Measurements from ENCODE around the gene ANTKMT.
"Not testable (repeated sequence)": the region's sequence is repeated elsewhere in the genome, so short reads cannot be mapped to it uniquely, and the experiment has no call there.

The ANTKMT gene

GRCh38 chr16:728131-728889 is 7.4 kb downstream of the ANTKMT start:
- peak; percentile 69 for DNase-seq (ENCODE audit: low spot score)

GRCh38 chr16:728890-729744 is 8.2 kb downstream of the ANTKMT start:
- no peak for DNase-seq (ENCODE audit: low spot score)

GRCh38 chr16:729768-730665 is 9.1 kb downstream of the ANTKMT start:
- DNase-seq (ENCODE audit: low spot score): no peak

- no peak for DNase-seq (ENCODE audit: low spot score)
Observed at GRCh38 chr16:730666-731509, 9.9 kb downstream of the ANTKMT start.

- DNase-seq (ENCODE audit: low spot score): no peak
Observed at GRCh38 chr16:732332-732731, 11.4 kb downstream of the ANTKMT start.

GRCh38 chr16:732936-733335 is 12.0 kb downstream of the ANTKMT start:
- DNase-seq (ENCODE audit: low spot score): no peak

GRCh38 chr16:733382-734207 is 12.6 kb downstream of the ANTKMT start:
- no peak for DNase-seq (ENCODE audit: low spot score)

GRCh38 chr16:734208-734980 is 13.4 kb downstream of the ANTKMT start:
- no peak for DNase-seq (ENCODE audit: low spot score)

GRCh38 chr16:734981-735881 is 14.3 kb downstream of the ANTKMT start:
- DNase-seq (ENCODE audit: low spot score): no peak

- no peak for DNase-seq (ENCODE audit: low spot score)
Observed at GRCh38 chr16:735982-736453, 15.1 kb downstream of the ANTKMT start.

GRCh38 chr16:736936-737481 is 16.1 kb downstream of the ANTKMT start:
- DNase-seq (ENCODE audit: low spot score): no peak

- peak; percentile 37 for DNase-seq (ENCODE audit: low spot score)
Observed at GRCh38 chr16:739560-740458, 18.9 kb downstream of the ANTKMT start.

GRCh38 chr16:740459-740763 is 19.5 kb downstream of the ANTKMT start:
- DNase-seq (ENCODE audit: low spot score): no peak

- peak; percentile 79 for DNase-seq (ENCODE audit: low spot score)
Observed at GRCh38 chr16:740764-741505, 20.0 kb downstream of the ANTKMT start, which contains the start of gene CIAO3. CIAO3 (minus strand) TSS chr16:740997; CDS start chr16:740985, 12 bp downstream.

GRCh38 chr16:741986-742629 is 21.2 kb downstream of the ANTKMT start:
- DNase-seq (ENCODE audit: low spot score): no peak

- not testable (repeated sequence) for DNase-seq (ENCODE audit: low spot score)
Observed at GRCh38 chr16:742894-743293, 21.9 kb downstream of the ANTKMT start.
